K562 (cell line): ENCODE data around the gene EHBP1L1. TPM values are rescaled to one million over a fixed set of nuclear protein-coding genes. Genes with fewer than 3 reads are reported as not detected.

Source experiments
- ARID4B ChIP-seq: sonication (generic); formaldehyde crosslinking; IDR thresholded peaks from 2 replicates; pipeline ENCODE4 v1.8.0; 2022; ENCODE audit warnings: mild to moderate bottlenecking, missing genetic modification reagents
- BRD9 ChIP-seq: fragments of 450-650 bp; IDR thresholded peaks from 2 replicates; pipeline ENCODE4 v1.6.1; 2018; ENCODE audit warnings: low read depth; ENCODE audit not compliant: partially characterized antibody
- CBX1 ChIP-seq: sonication (generic); IDR thresholded peaks from 2 replicates; pipeline ENCODE4 v1.6.1; 2016; ENCODE audit warnings: antibody characterized with exemption, low read depth, mild to moderate bottlenecking
- CBX3 ChIP-seq, 2 experiments: IDR thresholded peaks; 1 replicate in 1 of 2; 2 replicates in 1 of 2; pipeline ENCODE4 v1.6.1; 2012; ENCODE audit warnings: inconsistent platforms in 2 of 2, low read length in 2 of 2, borderline replicate concordance in 1 of 2, control low read depth in 1 of 2
- CHCHD3 ChIP-seq: fragments of 250-450 bp; sonication (Bioruptor Pico); IDR thresholded peaks from 2 replicates; pipeline ENCODE4 v2.1.2; 2022; ENCODE audit warnings: mild to moderate bottlenecking
- HIVEP1 ChIP-seq: fragments of 250-450 bp; sonication (Bioruptor Pico); IDR thresholded peaks from 2 replicates; pipeline ENCODE4 v1.4.0; 2020; ENCODE audit warnings: mild to moderate bottlenecking
- L3MBTL2 ChIP-seq: fragments of 450-650 bp; IDR thresholded peaks from 2 replicates; pipeline ENCODE4 v1.6.1; 2016; ENCODE audit warnings: mild to moderate bottlenecking, moderate library complexity
- NCOA2 ChIP-seq, 2 experiments: fragments of 450-650 bp; IDR thresholded peaks; 2 replicates each; pipeline ENCODE4 v1.6.1; 2018; ENCODE audit warnings: mild to moderate bottlenecking in 2 of 2, moderate library complexity in 1 of 2; ENCODE audit not compliant: partially characterized antibody in 2 of 2
- POLR3G ChIP-seq: IDR thresholded peaks from 2 replicates; pipeline ENCODE4 v1.6.1; 2011; ENCODE audit not compliant: insufficient read length, insufficient replicate concordance; ENCODE audit errors: extremely low read depth
- RBBP5 ChIP-seq: fragments of 200-600 bp; sonication (generic); IDR thresholded peaks from 2 replicates; pipeline ENCODE4 v1.6.1; 2012; ENCODE audit warnings: borderline replicate concordance, mild to moderate bottlenecking, low read length, control low read depth, inconsistent platforms; ENCODE audit not compliant: insufficient read depth, poor library complexity, severe bottlenecking
- SAP30 ChIP-seq: fragments of 200-600 bp; sonication (generic); IDR thresholded peaks from 2 replicates; pipeline ENCODE4 v1.6.1; 2012; ENCODE audit warnings: borderline replicate concordance, low read depth, mild to moderate bottlenecking, moderate library complexity, low read length, control low read depth, inconsistent platforms; ENCODE audit not compliant: insufficient read depth, poor library complexity, severe bottlenecking
- TAF9B ChIP-seq: fragments of 450-650 bp; IDR thresholded peaks from 2 replicates; pipeline ENCODE4 v1.6.1; 2018; ENCODE audit warnings: mild to moderate bottlenecking; ENCODE audit not compliant: partially characterized antibody
- ZC3H8 ChIP-seq: fragments of 450-650 bp; IDR thresholded peaks from 2 replicates; pipeline ENCODE4 v1.6.1; 2017
- ZMIZ1 ChIP-seq, 2 experiments: fragments of 150-350 bp in 1 of 2; IDR thresholded peaks; 2 replicates each; pipeline ENCODE4 v1.6.1; 2012 to 2016; ENCODE audit warnings: low read depth in 2 of 2, low read length in 2 of 2, mild to moderate bottlenecking in 1 of 2, moderate library complexity in 1 of 2
- ZNF217 ChIP-seq: sonication (generic); formaldehyde crosslinking; IDR thresholded peaks from 2 replicates; pipeline ENCODE4 v1.8.0; 2022; ENCODE audit warnings: mild to moderate bottlenecking, missing genetic modification reagents
- polyA plus RNA-seq, 8 experiments: library from polyadenylated mRNA; depleted of rRNA in 4 of 8; stranded (reverse) in 5 of 8; unstranded in 3 of 8; fragments of >200 nt; fragmentation: Nextera tagmentation in 2 of 8; fragmentation: Illumina TruSeq in 1 of 8; extraction: Ambion mirVana in 2 of 8; extraction: Trizol in 1 of 8; gene quantifications; 2 replicates each; pipeline versions ENCODE4 v1.2.1 to v1.2.3, GENCODE V29; 2011 to 2014; ENCODE audit warnings: inconsistent platforms in 1 of 8, missing spikeins in 1 of 8
- total RNA-seq, 7 experiments: library from RNA; depleted of rRNA in 6 of 7; stranded (reverse); fragments of >200 nt in 6 of 7; fragmentation: Illumina TruSeq in 2 of 7; extraction: Trizol in 2 of 7; gene quantifications; 2 replicates each; pipeline versions ENCODE4 v1.2.1 to v1.2.3, GENCODE V29; 2011 to 2021; ENCODE audit warnings: low replicate concordance in 1 of 7
- TF ChIP-seq, protein P1 (sequence below): fragments of 250-450 bp; sonication (Bioruptor Pico); IDR thresholded peaks from 2 replicates; pipeline ENCODE4 v1.5.1; 2021; ENCODE audit warnings: mild to moderate bottlenecking
- TF ChIP-seq, protein P2 (sequence below): fragments of 450-650 bp; IDR thresholded peaks from 2 replicates; pipeline ENCODE4 v1.6.1; 2016; ENCODE audit warnings: missing biosample characterization, missing genetic modification characterization

Gene EHBP1L1
- total and polyA plus RNA-seq, 9 of the 15 experiments (the other 6 are each of a cell fraction or from before 2014, with no cell fraction given), result 0.03 to 87.1 (median 26.3) TPM

- no peak; the same call in 1 of the 2 replicates for TF ChIP-seq ARID4B (CRISPR knock-in tag)
- TF ChIP-seq SAP30, result no peak
- no peak for TF ChIP-seq BRD9
- no peak for TF ChIP-seq POLR3G
- TF ChIP-seq RBBP5, result peak; percentile 21
- TF ChIP-seq ZMIZ1 (IDR thresholded peaks at IDR 0.05; ENCODE audit: low read depth in 2 of 2, low read length in 2 of 2), result no peak
- TF ChIP-seq, protein P1, sequence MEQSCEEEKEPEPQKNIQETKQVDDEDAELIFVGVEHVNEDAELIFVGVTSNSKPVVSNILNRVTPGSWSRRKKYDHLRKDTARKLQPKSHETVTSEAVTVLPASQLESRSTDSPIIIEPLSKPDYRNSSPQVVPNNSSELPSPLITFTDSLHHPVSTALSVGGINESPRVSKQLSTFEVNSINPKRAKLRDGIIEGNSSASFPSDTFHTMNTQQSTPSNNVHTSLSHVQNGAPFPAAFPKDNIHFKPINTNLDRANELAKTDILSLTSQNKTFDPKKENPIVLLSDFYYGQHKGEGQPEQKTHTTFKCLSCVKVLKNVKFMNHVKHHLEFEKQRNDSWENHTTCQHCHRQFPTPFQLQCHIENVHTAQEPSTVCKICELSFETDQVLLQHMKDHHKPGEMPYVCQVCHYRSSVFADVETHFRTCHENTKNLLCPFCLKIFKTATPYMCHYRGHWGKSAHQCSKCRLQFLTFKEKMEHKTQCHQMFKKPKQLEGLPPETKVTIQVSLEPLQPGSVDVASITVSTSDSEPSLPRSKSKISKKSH (CRISPR knock-in tag), result no peak
- peak; percentile 79 for TF ChIP-seq CBX1
- no peak for TF ChIP-seq TAF9B
- TF ChIP-seq HIVEP1, result no peak
- TF ChIP-seq CHCHD3 (CRISPR knock-in tag), result no peak
- TF ChIP-seq ZC3H8, result 0 out of 2 replicates have a peak, but pooled peaks have one; percentile 47
- no peak for TF ChIP-seq ZNF217 (CRISPR knock-in tag)
- TF ChIP-seq NCOA2 (IDR thresholded peaks at IDR 0.05; ENCODE audit: partially characterized antibody in 2 of 2), result no peak
- no peak; a peak in 1 of 3 replicates for TF ChIP-seq CBX3 (IDR thresholded peaks at IDR 0.05; ENCODE audit: borderline replicate concordance in 1 of 2, low read length in 2 of 2)
- TF ChIP-seq, protein P2, sequence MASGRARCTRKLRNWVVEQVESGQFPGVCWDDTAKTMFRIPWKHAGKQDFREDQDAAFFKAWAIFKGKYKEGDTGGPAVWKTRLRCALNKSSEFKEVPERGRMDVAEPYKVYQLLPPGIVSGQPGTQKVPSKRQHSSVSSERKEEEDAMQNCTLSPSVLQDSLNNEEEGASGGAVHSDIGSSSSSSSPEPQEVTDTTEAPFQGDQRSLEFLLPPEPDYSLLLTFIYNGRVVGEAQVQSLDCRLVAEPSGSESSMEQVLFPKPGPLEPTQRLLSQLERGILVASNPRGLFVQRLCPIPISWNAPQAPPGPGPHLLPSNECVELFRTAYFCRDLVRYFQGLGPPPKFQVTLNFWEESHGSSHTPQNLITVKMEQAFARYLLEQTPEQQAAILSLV (tag), result no peak
- no peak; the same call in 1 of the 2 replicates for TF ChIP-seq L3MBTL2
Observed at GRCh38 chr11:65575568-65576231, at the start of gene EHBP1L1 (continued).
